Measurements from ENCODE around the gene FIZ1. TPM values are rescaled to one million over a fixed set of nuclear protein-coding genes. Genes with fewer than 3 reads are reported as not detected.

FIZ1 gene
- total RNA-seq, 1 donor from 2014 or later, result 21.2 TPM

DNA sequence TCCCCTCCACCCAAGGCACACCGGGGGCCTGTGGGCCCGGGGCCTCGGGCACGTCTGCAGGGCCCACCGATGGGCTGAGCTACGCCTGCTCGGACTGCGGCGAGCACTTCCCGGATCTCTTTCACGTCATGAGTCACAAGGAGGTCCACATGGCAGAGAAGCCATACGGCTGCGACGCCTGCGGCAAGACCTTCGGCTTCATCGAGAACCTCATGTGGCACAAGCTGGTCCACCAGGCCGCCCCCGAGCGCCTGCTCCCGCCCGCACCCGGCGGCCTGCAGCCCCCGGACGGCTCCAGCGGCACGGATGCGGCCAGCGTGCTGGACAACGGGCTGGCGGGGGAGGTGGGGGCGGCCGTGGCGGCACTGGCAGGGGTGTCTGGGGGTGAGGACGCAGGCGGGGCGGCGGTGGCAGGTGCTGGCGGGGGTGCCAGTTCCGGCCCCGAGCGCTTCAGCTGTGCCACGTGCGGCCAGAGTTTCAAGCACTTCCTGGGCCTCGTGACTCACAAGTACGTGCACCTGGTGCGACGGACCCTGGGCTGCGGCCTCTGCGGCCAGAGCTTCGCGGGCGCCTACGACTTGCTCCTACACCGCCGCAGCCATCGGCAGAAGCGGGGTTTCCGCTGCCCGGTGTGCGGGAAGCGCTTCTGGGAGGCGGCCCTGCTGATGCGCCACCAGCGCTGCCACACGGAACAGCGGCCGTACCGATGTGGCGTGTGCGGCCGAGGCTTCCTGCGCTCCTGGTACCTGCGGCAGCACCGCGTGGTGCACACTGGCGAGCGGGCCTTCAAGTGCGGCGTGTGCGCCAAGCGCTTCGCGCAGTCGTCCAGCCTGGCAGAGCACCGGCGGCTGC is 16.5 kb upstream of the FIZ1 start:
- Mint-ChIP-seq H3K9me3 (no peaks in the 10 kb centered on the region), H3K4me1 (peaks cover 27% of the 10 kb centered on the region), H3K27ac (no peak overlapping the region), H3K4me3 (no peak overlapping the region), H3K36me3 (ENCODE audit: low read depth) (peaks cover 32% of the 10 kb centered on the region), H3K27me3 (no peaks in the 10 kb centered on the region)
- TF ChIP-seq, protein P1, sequence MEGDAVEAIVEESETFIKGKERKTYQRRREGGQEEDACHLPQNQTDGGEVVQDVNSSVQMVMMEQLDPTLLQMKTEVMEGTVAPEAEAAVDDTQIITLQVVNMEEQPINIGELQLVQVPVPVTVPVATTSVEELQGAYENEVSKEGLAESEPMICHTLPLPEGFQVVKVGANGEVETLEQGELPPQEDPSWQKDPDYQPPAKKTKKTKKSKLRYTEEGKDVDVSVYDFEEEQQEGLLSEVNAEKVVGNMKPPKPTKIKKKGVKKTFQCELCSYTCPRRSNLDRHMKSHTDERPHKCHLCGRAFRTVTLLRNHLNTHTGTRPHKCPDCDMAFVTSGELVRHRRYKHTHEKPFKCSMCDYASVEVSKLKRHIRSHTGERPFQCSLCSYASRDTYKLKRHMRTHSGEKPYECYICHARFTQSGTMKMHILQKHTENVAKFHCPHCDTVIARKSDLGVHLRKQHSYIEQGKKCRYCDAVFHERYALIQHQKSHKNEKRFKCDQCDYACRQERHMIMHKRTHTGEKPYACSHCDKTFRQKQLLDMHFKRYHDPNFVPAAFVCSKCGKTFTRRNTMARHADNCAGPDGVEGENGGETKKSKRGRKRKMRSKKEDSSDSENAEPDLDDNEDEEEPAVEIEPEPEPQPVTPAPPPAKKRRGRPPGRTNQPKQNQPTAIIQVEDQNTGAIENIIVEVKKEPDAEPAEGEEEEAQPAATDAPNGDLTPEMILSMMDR (IDR thresholded peaks at IDR 0.05), result no peak
- DNase-seq, result no peak
- no peak for ATAC-seq (ENCODE audit: low read depth)
- ChIA-PET POLR2A (no interaction called here), CTCF (no interaction called here)
- intact Hi-C loops (cut with micrococcal nuclease), result no loop called here

DNA sequence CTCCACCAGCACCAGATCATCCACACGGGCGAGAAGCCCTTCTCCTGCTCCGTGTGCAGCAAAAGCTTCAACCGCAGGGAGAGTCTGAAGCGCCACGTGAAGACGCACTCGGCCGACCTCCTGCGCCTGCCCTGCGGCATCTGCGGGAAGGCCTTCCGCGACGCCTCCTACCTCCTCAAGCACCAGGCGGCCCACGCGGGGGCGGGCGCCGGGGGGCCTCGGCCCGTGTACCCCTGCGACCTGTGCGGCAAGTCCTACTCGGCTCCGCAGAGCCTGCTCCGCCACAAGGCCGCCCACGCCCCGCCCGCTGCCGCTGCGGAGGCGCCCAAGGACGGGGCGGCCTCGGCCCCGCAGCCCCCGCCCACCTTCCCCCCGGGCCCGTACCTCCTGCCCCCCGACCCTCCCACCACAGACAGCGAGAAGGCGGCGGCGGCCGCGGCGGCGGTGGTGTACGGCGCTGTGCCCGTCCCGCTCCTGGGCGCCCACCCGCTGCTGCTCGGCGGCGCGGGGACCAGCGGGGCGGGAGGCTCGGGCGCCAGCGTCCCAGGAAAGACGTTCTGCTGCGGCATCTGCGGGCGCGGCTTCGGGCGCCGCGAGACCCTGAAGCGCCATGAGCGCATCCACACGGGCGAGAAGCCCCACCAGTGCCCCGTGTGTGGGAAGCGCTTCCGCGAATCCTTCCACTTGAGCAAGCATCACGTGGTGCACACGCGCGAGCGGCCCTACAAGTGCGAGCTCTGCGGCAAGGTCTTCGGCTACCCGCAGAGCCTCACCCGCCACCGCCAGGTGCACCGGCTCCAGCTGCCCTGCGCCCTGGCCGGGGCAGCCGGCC is 15.6 kb upstream of the FIZ1 start:
- peaks cover 38% of the 10 kb centered on the region for H3K36me3 Mint-ChIP-seq (ENCODE audit: low read depth)
- TF ChIP-seq, protein P1 (IDR thresholded peaks at IDR 0.05), result no peak
- no peak overlapping the region for H3K27ac Mint-ChIP-seq
- H3K9me3 Mint-ChIP-seq, result no peaks in the 10 kb centered on the region
- H3K4me3 Mint-ChIP-seq, result no peak overlapping the region
- peaks cover 32% of the 10 kb centered on the region for H3K4me1 Mint-ChIP-seq
- H3K27me3 Mint-ChIP-seq, result no peaks in the 10 kb centered on the region
- intact Hi-C loops (cut with micrococcal nuclease), result no loop called here
- ChIA-PET CTCF (no interaction called here), POLR2A (no interaction called here)
- no peak for ATAC-seq (ENCODE audit: low read depth)
- DNase-seq, result no peak

DNA sequence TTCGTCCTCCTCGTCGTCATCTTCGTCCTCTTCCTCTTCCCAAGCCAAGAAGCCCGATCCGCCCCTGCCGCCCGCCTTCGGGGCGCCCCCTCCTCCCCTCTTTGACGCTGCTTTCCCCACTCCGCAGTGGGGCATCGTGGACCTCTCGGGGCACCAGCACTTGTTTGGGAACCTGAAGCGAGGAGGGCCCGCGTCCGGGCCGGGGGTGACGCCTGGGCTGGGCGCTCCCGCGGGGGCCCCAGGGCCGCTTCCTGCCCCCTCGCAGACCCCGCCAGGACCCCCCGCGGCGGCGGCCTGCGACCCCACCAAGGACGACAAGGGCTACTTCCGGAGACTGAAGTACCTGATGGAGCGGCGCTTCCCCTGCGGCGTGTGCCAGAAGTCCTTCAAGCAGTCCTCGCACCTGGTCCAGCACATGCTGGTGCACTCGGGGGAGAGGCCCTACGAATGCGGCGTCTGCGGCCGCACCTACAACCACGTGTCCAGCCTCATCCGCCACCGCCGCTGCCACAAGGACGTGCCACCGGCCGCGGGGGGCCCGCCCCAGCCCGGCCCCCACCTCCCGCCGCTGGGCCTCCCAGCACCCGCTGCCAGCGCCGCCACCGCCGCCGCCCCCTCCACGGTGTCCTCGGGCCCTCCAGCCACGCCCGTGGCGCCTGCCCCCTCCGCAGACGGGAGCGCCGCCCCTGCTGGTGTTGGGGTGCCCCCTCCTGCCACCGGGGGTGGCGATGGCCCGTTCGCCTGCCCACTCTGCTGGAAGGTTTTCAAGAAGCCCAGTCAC is 14.8 kb upstream of the FIZ1 start:
- H3K36me3 Mint-ChIP-seq (ENCODE audit: low read depth), result peaks cover 46% of the 10 kb centered on the region
- H3K9me3 Mint-ChIP-seq, result no peaks in the 10 kb centered on the region
- POLR2A ChIA-PET, result no interaction called here
- intact Hi-C loops (cut with micrococcal nuclease), result no loop called here
- H3K4me1 Mint-ChIP-seq, result peaks cover 38% of the 10 kb centered on the region
- no peaks in the 10 kb centered on the region for H3K27me3 Mint-ChIP-seq
- H3K4me3 Mint-ChIP-seq, result no peak overlapping the region
- ATAC-seq (ENCODE audit: low read depth) (no peak), DNase-seq (no peak)
- TF ChIP-seq, protein P1 (IDR thresholded peaks at IDR 0.05), result no peak
- CTCF ChIA-PET, result no interaction called here
- H3K27ac Mint-ChIP-seq, result no peak overlapping the region

DNA sequence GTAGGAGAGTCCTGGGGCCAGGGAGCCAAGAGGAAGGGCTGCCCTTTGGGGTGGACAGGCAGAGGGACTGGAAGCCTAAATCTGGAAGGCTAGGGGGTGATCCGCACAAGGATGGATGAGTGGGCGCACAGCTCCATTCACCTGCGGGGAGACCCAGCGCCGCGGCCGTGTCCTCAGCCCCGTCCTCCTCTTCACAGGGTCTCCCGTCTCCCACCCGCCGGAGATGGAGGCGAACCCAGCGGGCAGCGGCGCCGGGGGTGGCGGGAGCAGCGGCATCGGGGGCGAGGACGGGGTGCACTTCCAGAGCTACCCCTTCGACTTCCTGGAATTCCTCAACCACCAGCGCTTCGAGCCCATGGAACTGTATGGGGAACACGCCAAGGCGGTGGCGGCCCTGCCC is 14.1 kb upstream of the FIZ1 start:
- Mint-ChIP-seq H3K4me1 (peaks cover 42% of the 10 kb centered on the region), H3K36me3 (ENCODE audit: low read depth) (peaks cover 51% of the 10 kb centered on the region), H3K27ac (peak overlapping the region; percentile 83), H3K27me3 (no peaks in the 10 kb centered on the region), H3K4me3 (no peak overlapping the region), H3K9me3 (no peaks in the 10 kb centered on the region)
- ChIA-PET CTCF (no interaction called here), POLR2A (interaction anchor here (1.0 kb wide), 1 partner anchor 11 kb away, joined by 4 read pairs; the partner anchor contains the start of gene ZNF784)
- DNase-seq, result no peak
- TF ChIP-seq, protein P1 (IDR thresholded peaks at IDR 0.05), result no peak
- intact Hi-C loops (cut with micrococcal nuclease), result no loop called here
- no peak for ATAC-seq (ENCODE audit: low read depth)

All from activated B cell treated with CpG ODN at 0.5 μM for 24 hours (primary cell).